ENCODE data around the gene CTXN2. TPM values are rescaled to one million over a fixed set of nuclear protein-coding genes. Genes with fewer than 3 reads are reported as not detected.

CTXN2 gene
- total and polyA plus RNA-seq, 2 of the 13 experiments (the other 11 are each of a cell fraction or from before 2014, with no cell fraction given): not detected

GRCh38 chr15:48177766-48178647 is 13.5 kb upstream of the CTXN2 start, which contains the start of gene MYEF2 (continued):
- TF ChIP-seq ZNF326 (CRISPR knock-in tag; IDR thresholded peaks at IDR 0.05; ENCODE audit: borderline replicate concordance): no peak
- TF ChIP-seq, protein P1, sequence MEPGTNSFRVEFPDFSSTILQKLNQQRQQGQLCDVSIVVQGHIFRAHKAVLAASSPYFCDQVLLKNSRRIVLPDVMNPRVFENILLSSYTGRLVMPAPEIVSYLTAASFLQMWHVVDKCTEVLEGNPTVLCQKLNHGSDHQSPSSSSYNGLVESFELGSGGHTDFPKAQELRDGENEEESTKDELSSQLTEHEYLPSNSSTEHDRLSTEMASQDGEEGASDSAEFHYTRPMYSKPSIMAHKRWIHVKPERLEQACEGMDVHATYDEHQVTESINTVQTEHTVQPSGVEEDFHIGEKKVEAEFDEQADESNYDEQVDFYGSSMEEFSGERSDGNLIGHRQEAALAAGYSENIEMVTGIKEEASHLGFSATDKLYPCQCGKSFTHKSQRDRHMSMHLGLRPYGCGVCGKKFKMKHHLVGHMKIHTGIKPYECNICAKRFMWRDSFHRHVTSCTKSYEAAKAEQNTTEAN (CRISPR knock-in tag; conservative IDR thresholded peaks at IDR 0.05): no peak
- TF ChIP-seq NR2C2 (CRISPR knock-in tag; IDR thresholded peaks at IDR 0.05; ENCODE audit: borderline replicate concordance): no peak
- no peak for TF ChIP-seq KLF16 (CRISPR knock-in tag; IDR thresholded peaks at IDR 0.05)
- TF ChIP-seq RORA (CRISPR knock-in tag; IDR thresholded peaks at IDR 0.05): no peak
- TF ChIP-seq, protein P2, sequence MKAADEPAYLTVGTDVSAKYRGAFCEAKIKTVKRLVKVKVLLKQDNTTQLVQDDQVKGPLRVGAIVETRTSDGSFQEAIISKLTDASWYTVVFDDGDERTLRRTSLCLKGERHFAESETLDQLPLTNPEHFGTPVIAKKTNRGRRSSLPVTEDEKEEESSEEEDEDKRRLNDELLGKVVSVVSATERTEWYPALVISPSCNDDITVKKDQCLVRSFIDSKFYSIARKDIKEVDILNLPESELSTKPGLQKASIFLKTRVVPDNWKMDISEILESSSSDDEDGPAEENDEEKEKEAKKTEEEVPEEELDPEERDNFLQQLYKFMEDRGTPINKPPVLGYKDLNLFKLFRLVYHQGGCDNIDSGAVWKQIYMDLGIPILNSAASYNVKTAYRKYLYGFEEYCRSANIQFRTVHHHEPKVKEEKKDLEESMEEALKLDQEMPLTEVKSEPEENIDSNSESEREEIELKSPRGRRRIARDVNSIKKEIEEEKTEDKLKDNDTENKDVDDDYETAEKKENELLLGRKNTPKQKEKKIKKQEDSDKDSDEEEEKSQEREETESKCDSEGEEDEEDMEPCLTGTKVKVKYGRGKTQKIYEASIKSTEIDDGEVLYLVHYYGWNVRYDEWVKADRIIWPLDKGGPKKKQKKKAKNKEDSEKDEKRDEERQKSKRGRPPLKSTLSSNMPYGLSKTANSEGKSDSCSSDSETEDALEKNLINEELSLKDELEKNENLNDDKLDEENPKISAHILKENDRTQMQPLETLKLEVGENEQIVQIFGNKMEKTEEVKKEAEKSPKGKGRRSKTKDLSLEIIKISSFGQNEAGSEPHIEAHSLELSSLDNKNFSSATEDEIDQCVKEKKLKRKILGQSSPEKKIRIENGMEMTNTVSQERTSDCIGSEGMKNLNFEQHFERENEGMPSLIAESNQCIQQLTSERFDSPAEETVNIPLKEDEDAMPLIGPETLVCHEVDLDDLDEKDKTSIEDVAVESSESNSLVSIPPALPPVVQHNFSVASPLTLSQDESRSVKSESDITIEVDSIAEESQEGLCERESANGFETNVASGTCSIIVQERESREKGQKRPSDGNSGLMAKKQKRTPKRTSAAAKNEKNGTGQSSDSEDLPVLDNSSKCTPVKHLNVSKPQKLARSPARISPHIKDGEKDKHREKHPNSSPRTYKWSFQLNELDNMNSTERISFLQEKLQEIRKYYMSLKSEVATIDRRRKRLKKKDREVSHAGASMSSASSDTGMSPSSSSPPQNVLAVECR (CRISPR knock-in tag; IDR thresholded peaks at IDR 0.05; ENCODE audit: borderline replicate concordance): peak; percentile 23; the same call in 1 of the 2 replicates
- TF ChIP-seq SATB2 (CRISPR knock-in tag; IDR thresholded peaks at IDR 0.05): no peak
- TF ChIP-seq ZNF619 (CRISPR knock-in tag; IDR thresholded peaks at IDR 0.05): no peak
- TF ChIP-seq MTF2 (CRISPR knock-in tag; IDR thresholded peaks at IDR 0.05; ENCODE audit: borderline replicate concordance): no peak
- no peak for TF ChIP-seq ATM (IDR thresholded peaks at IDR 0.05; ENCODE audit: borderline replicate concordance)
- no peak for TF ChIP-seq ZMAT3 (CRISPR knock-in tag; conservative IDR thresholded peaks at IDR 0.05)
- TF ChIP-seq ZNF614 (CRISPR knock-in tag; IDR thresholded peaks at IDR 0.05; ENCODE audit: borderline replicate concordance): no peak
- TF ChIP-seq PITX1 (CRISPR knock-in tag; IDR thresholded peaks at IDR 0.05): no peak
- TF ChIP-seq ONECUT2 (CRISPR knock-in tag; IDR thresholded peaks at IDR 0.05): no peak
- no peak for TF ChIP-seq ZNF576 (CRISPR knock-in tag; IDR thresholded peaks at IDR 0.05)
- TF ChIP-seq HMGA1 (CRISPR knock-in tag; conservative IDR thresholded peaks at IDR 0.05): no peak
- TF ChIP-seq WIZ (CRISPR knock-in tag; IDR thresholded peaks at IDR 0.05): no peak
- TF ChIP-seq NFKBIZ (CRISPR knock-in tag; IDR thresholded peaks at IDR 0.05): no peak
- TF ChIP-seq EHMT2 (IDR thresholded peaks at IDR 0.05; ENCODE audit: borderline replicate concordance, low read depth, low read length): no peak
- no peak for TF ChIP-seq SMYD3 (CRISPR knock-in tag; IDR thresholded peaks at IDR 0.05)
- no peak for TF ChIP-seq CCDC6 (CRISPR knock-in tag; IDR thresholded peaks at IDR 0.05)
- TF ChIP-seq ZNF589 (CRISPR knock-in tag; conservative IDR thresholded peaks at IDR 0.05): 0 out of 2 replicates have a peak, but pooled peaks have one; percentile 64

Measured in HepG2 (cell line).